Astrocyte (in vitro differentiated cells and primary cell): ENCODE measurements around the gene IST1. TPM values are rescaled to one million over a fixed set of nuclear protein-coding genes. Genes with fewer than 3 reads are reported as not detected.

Experiments
- DNase-seq: peaks from one replicate; pipeline ENCODE4 v3.0.0-alpha.2; 2010; ENCODE audit warnings: low read depth
- FAIRE-seq: peaks from 2 replicates; lab custom pipeline; 2011; peaks lifted over from hg19 to GRCh38; lab: Jason Lieb, UNC
- H2AFZ ChIP-seq: 2 replicates; pipeline ENCODE4 v1.6.0; 2012; ENCODE audit warnings: low read depth, low read length, inconsistent platforms
- H3K27ac ChIP-seq: 2 replicates; pipeline ENCODE4 v1.5.1; 2011; ENCODE audit warnings: low read depth, low read length, inconsistent platforms
- H3K27me3 ChIP-seq: 2 replicates; pipeline ENCODE4 v1.6.0; 2011; ENCODE audit warnings: low read length, inconsistent platforms; ENCODE audit not compliant: insufficient read depth
- H3K36me3 ChIP-seq: 2 replicates; pipeline ENCODE4 v1.5.1; 2011; ENCODE audit warnings: low read length, inconsistent platforms; ENCODE audit not compliant: insufficient read depth
- H3K4me1 ChIP-seq: 2 replicates; pipeline ENCODE4 v1.5.1; 2011; ENCODE audit warnings: low read length, inconsistent platforms; ENCODE audit not compliant: insufficient read depth
- H3K4me2 ChIP-seq: 2 replicates; pipeline ENCODE4 v1.6.0; 2012; ENCODE audit warnings: low read length, inconsistent platforms
- H3K4me3 ChIP-seq: 2 replicates; pipeline ENCODE4 v1.5.1; 2011; ENCODE audit warnings: low read depth, mild to moderate bottlenecking, low read length, inconsistent platforms; ENCODE audit not compliant: insufficient read depth
- H3K79me2 ChIP-seq: 2 replicates; pipeline ENCODE4 v1.6.0; 2012; ENCODE audit warnings: mild to moderate bottlenecking, low read length, inconsistent platforms; ENCODE audit not compliant: insufficient read depth
- H3K9ac ChIP-seq: 2 replicates; pipeline ENCODE4 v1.6.0; 2012; ENCODE audit warnings: mild to moderate bottlenecking, low read length, inconsistent platforms
- H3K9me3 ChIP-seq: 2 replicates; pipeline ENCODE4 v1.5.1; 2012; ENCODE audit warnings: low read depth, mild to moderate bottlenecking, low read length, inconsistent platforms; ENCODE audit not compliant: insufficient read depth
- H4K20me1 ChIP-seq: 2 replicates; pipeline ENCODE4 v1.6.0; 2012; ENCODE audit warnings: low read length, inconsistent platforms; ENCODE audit not compliant: insufficient read depth
- H3K27ac Mint-ChIP-seq: one replicate; pipeline ENCODE4 v1.8.0; 2021; ENCODE audit warnings: mild to moderate bottlenecking, mixed read lengths; ENCODE audit not compliant: unreplicated experiment
- H3K27me3 Mint-ChIP-seq: one replicate; pipeline ENCODE4 v1.8.0; 2021; ENCODE audit warnings: low read depth, mixed read lengths; ENCODE audit not compliant: unreplicated experiment
- H3K36me3 Mint-ChIP-seq: one replicate; pipeline ENCODE4 v1.8.0; 2021; ENCODE audit warnings: low read depth, mixed read lengths; ENCODE audit not compliant: unreplicated experiment
- H3K4me1 Mint-ChIP-seq: one replicate; pipeline ENCODE4 v1.8.0; 2021; ENCODE audit warnings: low read depth, mixed read lengths; ENCODE audit not compliant: unreplicated experiment
- H3K4me3 Mint-ChIP-seq: one replicate; pipeline ENCODE4 v1.8.0; 2021; ENCODE audit warnings: mild to moderate bottlenecking, moderate library complexity, mixed read lengths; ENCODE audit not compliant: unreplicated experiment
- H3K9me3 Mint-ChIP-seq: one replicate; pipeline ENCODE4 v1.8.0; 2021; ENCODE audit warnings: mild to moderate bottlenecking, mixed read lengths; ENCODE audit not compliant: unreplicated experiment
- EZH2 ChIP-seq: IDR thresholded peaks from 2 replicates; pipeline ENCODE4 v1.6.1; 2012; ENCODE audit warnings: mild to moderate bottlenecking, low read length, inconsistent platforms; ENCODE audit not compliant: insufficient read depth
- total RNA-seq: library from RNA; stranded (reverse); gene quantifications from 2 replicates; pipeline ENCODE4 v1.2.1, GENCODE V29; 2021
- TF ChIP-seq, protein P1 (sequence below): IDR thresholded peaks from 2 replicates; pipeline ENCODE4 v1.5.1; 2011; ENCODE audit warnings: low read depth, mild to moderate bottlenecking, inconsistent platforms, low read length, moderate library complexity; ENCODE audit not compliant: insufficient read depth

IST1 gene
- total RNA-seq, 1 donor from 2014 or later, result 241 TPM

DNA sequence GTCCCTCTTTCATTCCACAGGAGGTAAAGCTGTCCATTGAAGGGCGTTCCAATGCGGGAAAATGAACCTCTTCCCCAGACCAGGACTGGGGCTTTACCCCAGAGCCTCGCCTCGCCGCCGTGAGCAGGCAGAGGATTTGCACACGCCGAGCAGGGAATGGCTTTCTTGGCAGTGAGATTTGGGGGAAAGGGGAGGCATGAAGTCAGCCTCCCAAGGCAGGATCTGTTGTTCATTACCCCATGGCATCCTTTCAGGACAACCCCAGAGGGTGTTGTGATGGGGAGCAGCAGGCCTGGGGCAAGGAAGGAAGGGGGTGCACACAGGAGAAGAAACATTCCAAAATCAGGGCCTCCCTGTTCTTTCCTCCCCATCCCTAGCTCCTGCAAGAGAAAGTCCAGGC is 43.6 kb upstream of the IST1 start:
- H2AFZ ChIP-seq, result no peak overlapping the region
- no peak overlapping the region for H3K4me2 ChIP-seq
- Mint-ChIP-seq H3K27ac (no peak overlapping the region), H3K4me3 (no peak overlapping the region), H3K27me3 (no peaks in the 10 kb centered on the region), H3K9me3 (no peaks in the 10 kb centered on the region), H3K4me1 (peaks cover 22% of the 10 kb centered on the region), H3K36me3 (peaks cover 36% of the 10 kb centered on the region)
- H3K9me3 ChIP-seq, result no peaks in the 10 kb centered on the region
- no peak overlapping the region for H3K4me3 ChIP-seq
- FAIRE-seq, result no peak
- H3K79me2 ChIP-seq, result peaks cover 72% of the 10 kb centered on the region
- H3K27me3 ChIP-seq, result no peaks in the 10 kb centered on the region
- no peak overlapping the region for H3K27ac ChIP-seq
- peaks cover 5% of the 10 kb centered on the region for H3K4me1 ChIP-seq
- no peak for DNase-seq
- peaks cover 72% of the 10 kb centered on the region for H4K20me1 ChIP-seq
- no peak overlapping the region for H3K9ac ChIP-seq
- TF ChIP-seq EZH2, result no peak
- TF ChIP-seq, protein P1, sequence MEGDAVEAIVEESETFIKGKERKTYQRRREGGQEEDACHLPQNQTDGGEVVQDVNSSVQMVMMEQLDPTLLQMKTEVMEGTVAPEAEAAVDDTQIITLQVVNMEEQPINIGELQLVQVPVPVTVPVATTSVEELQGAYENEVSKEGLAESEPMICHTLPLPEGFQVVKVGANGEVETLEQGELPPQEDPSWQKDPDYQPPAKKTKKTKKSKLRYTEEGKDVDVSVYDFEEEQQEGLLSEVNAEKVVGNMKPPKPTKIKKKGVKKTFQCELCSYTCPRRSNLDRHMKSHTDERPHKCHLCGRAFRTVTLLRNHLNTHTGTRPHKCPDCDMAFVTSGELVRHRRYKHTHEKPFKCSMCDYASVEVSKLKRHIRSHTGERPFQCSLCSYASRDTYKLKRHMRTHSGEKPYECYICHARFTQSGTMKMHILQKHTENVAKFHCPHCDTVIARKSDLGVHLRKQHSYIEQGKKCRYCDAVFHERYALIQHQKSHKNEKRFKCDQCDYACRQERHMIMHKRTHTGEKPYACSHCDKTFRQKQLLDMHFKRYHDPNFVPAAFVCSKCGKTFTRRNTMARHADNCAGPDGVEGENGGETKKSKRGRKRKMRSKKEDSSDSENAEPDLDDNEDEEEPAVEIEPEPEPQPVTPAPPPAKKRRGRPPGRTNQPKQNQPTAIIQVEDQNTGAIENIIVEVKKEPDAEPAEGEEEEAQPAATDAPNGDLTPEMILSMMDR, result no peak
- peaks cover 18% of the 10 kb centered on the region for H3K36me3 ChIP-seq

GRCh38 chr16:71852158-71852557 is 43.2 kb upstream of the IST1 start:
- Mint-ChIP-seq H3K4me3 (no peak overlapping the region), H3K4me1 (peaks cover 20% of the 10 kb centered on the region), H3K36me3 (peaks cover 38% of the 10 kb centered on the region), H3K27me3 (no peaks in the 10 kb centered on the region), H3K9me3 (no peaks in the 10 kb centered on the region), H3K27ac (no peak overlapping the region)
- H3K4me2 ChIP-seq, result no peak overlapping the region
- no peak for DNase-seq
- H3K27me3 ChIP-seq, result no peaks in the 10 kb centered on the region
- FAIRE-seq, result no peak
- no peaks in the 10 kb centered on the region for H3K9me3 ChIP-seq
- H3K36me3 ChIP-seq, result peaks cover 19% of the 10 kb centered on the region
- no peak overlapping the region for H3K4me3 ChIP-seq
- TF ChIP-seq EZH2, result no peak
- TF ChIP-seq, protein P1, result no peak
- peaks cover under 1% of the 10 kb centered on the region for H3K4me1 ChIP-seq
- no peak overlapping the region for H3K27ac ChIP-seq
- peaks cover 68% of the 10 kb centered on the region for H3K79me2 ChIP-seq
- H3K9ac ChIP-seq, result no peak overlapping the region
- peaks cover 69% of the 10 kb centered on the region for H4K20me1 ChIP-seq
- no peak overlapping the region for H2AFZ ChIP-seq

- H4K20me1 ChIP-seq, result peaks cover 65% of the 10 kb centered on the region
- TF ChIP-seq EZH2, result no peak
- TF ChIP-seq, protein P1, result no peak
- H3K4me2 ChIP-seq, result no peak overlapping the region
- no peak overlapping the region for H3K9ac ChIP-seq
- Mint-ChIP-seq H3K27me3 (no peaks in the 10 kb centered on the region), H3K36me3 (peaks cover 38% of the 10 kb centered on the region), H3K4me3 (no peak overlapping the region), H3K4me1 (peaks cover 16% of the 10 kb centered on the region), H3K9me3 (no peaks in the 10 kb centered on the region), H3K27ac (no peak overlapping the region)
- peaks cover 20% of the 10 kb centered on the region for H3K36me3 ChIP-seq
- FAIRE-seq (no peak), DNase-seq (no peak)
- H3K9me3 ChIP-seq, result no peaks in the 10 kb centered on the region
- H2AFZ ChIP-seq, result no peak overlapping the region
- no peak overlapping the region for H3K27ac ChIP-seq
- H3K27me3 ChIP-seq, result no peaks in the 10 kb centered on the region
- peaks cover 67% of the 10 kb centered on the region for H3K79me2 ChIP-seq
- H3K4me3 ChIP-seq, result no peak overlapping the region
- no peaks in the 10 kb centered on the region for H3K4me1 ChIP-seq
Measured at GRCh38 chr16:71852561-71852960, 42.8 kb upstream of the IST1 start.
